Lung (tissue), 12 donors: ENCODE data around the gene CIP2A. TPM values are rescaled to one million over a fixed set of nuclear protein-coding genes. Genes with fewer than 3 reads are reported as not detected.

ENCODE experiments used
- ATAC-seq: fragments of 200-7000 bp; cut with Tn5 transposase; one replicate; pipeline ENCODE4 v1.9.1; 2020; ENCODE audit warnings: moderate number of reproducible peaks; ENCODE audit not compliant: insufficient read depth, low FRiP score
- DNase-seq, 3 donors: peaks; one replicate each; pipeline ENCODE4 v3.0.0-alpha.2; 2013 to 2017
- H3K27ac ChIP-seq, 2 donors: one replicate each; pipeline ENCODE4 v1.5.1; 2013; ENCODE audit warnings: mild to moderate bottlenecking in 2 of 2, moderate library complexity in 2 of 2, control low read depth in 1 of 2, inconsistent platforms in 1 of 2, low read depth in 1 of 2, low read length in 1 of 2
- H3K27me3 ChIP-seq, 3 donors: one replicate each; pipeline ENCODE4 v1.5.1; 2013; ENCODE audit warnings: low read length in 2 of 3; ENCODE audit not compliant: control insufficient read depth in 3 of 3, insufficient read depth in 3 of 3
- H3K36me3 ChIP-seq, 4 donors: one replicate each; pipeline ENCODE4 v1.5.1; 2013; ENCODE audit warnings: low read length in 4 of 4, mild to moderate bottlenecking in 1 of 4, moderate library complexity in 1 of 4; ENCODE audit not compliant: control insufficient read depth in 4 of 4, insufficient read depth in 4 of 4
- H3K4me1 ChIP-seq, 5 donors: one replicate each; pipeline ENCODE4 v1.5.1; 2013; ENCODE audit warnings: low read length in 5 of 5, mild to moderate bottlenecking in 2 of 5, moderate library complexity in 1 of 5; ENCODE audit not compliant: control insufficient read depth in 5 of 5, insufficient read depth in 5 of 5
- H3K4me3 ChIP-seq: one replicate; pipeline ENCODE4 v1.5.1; 2013; ENCODE audit warnings: mild to moderate bottlenecking, control low read depth, moderate library complexity
- H3K9ac ChIP-seq, 2 donors: one replicate each; pipeline ENCODE4 v1.5.1; 2013; ENCODE audit warnings: low read length in 2 of 2, control low read depth in 1 of 2; ENCODE audit not compliant: insufficient read depth in 1 of 2
- H3K9me3 ChIP-seq, 4 donors: one replicate each; pipeline ENCODE4 v1.5.1; 2013; ENCODE audit warnings: low read length in 3 of 4, mild to moderate bottlenecking in 1 of 4, moderate library complexity in 1 of 4; ENCODE audit not compliant: control insufficient read depth in 4 of 4, insufficient read depth in 3 of 4
- WGBS, 2 donors: extraction: QIAGEN DNeasy Blood & Tissue Kit; methylation state at CpG; one replicate each; pipeline ENCODE4 v1.1.7; 2013; 5-methylcytosine and 5-hydroxymethylcytosine counted together
- polyA plus RNA-seq, 2 donors: library from polyadenylated mRNA; stranded (reverse); fragments of 200-250 nt; gene quantifications; one replicate each; pipeline ENCODE4 v1.2.1, GENCODE V29; 2013
- total RNA-seq, 2 donors: library from RNA; depleted of rRNA in 1 of 2; stranded (reverse); fragments of >200 nt in 1 of 2; gene quantifications; one replicate each; pipeline ENCODE4 v1.2.1, GENCODE V29; 2014 to 2021
- TF ChIP-seq, protein P1 (sequence below): IDR thresholded peaks from 2 replicates; pipeline ENCODE4 v1.5.1; 2012; ENCODE audit warnings: mild to moderate bottlenecking; ENCODE audit errors: control extremely low read depth, extremely low read depth
- donor health status: control.
- donor health status: control.
- donor health status: Bipolar disorder and iron deficiency.
- donor health status: healthy.
- donor health status: DM: yes; HTN: yes; CAD: no.

The CIP2A gene
- total and polyA plus RNA-seq, 4 donors = 1.1 to 12.9 (median 2.1) TPM

DNA sequence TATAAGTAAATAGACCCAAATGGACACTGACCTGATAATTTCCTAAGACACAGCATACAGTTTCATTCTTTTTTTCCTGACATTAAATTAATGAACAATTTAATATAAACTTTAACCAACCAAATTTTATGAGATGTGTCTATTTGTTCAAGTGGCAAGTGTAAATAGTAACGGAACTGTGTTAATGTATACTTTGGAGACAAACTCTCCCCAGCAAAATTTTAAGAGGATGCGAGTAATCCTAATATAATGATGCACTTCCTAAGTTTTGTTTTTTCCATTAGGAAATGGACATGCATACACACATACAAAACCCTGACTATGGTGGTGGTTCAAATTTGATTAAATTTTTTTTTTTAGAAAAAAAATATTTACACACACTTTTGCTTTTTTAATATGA is 40.4 kb downstream of the CIP2A start:
- WGBS, 2 donors = 91 to 95% methylated on average over 2 of the region's 2 CpGs
- no peak for DNase-seq

DNA sequence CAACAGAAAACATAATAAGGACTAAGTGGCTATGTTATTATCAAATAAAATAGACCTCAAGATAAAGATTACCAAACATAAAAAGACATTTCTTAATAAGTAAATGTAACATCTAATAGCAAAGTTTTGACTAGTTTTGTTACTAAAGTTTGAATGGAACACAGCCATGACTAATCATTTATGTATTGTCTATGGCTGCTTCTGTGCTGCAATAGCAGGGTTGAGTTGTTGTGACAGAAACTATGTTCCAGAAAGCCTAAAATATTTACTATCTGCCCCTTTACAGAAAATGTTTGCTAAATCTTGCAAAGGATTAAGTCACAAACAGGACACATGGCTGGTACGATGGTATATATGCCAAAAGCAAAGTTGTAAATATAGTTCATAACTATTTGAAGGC is 40.9 kb downstream of the CIP2A start:
- TF ChIP-seq, protein P1, sequence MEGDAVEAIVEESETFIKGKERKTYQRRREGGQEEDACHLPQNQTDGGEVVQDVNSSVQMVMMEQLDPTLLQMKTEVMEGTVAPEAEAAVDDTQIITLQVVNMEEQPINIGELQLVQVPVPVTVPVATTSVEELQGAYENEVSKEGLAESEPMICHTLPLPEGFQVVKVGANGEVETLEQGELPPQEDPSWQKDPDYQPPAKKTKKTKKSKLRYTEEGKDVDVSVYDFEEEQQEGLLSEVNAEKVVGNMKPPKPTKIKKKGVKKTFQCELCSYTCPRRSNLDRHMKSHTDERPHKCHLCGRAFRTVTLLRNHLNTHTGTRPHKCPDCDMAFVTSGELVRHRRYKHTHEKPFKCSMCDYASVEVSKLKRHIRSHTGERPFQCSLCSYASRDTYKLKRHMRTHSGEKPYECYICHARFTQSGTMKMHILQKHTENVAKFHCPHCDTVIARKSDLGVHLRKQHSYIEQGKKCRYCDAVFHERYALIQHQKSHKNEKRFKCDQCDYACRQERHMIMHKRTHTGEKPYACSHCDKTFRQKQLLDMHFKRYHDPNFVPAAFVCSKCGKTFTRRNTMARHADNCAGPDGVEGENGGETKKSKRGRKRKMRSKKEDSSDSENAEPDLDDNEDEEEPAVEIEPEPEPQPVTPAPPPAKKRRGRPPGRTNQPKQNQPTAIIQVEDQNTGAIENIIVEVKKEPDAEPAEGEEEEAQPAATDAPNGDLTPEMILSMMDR = no peak
- ATAC-seq (no peak), DNase-seq (no peak)
- Histone ChIP-seq H3K9me3 (no peaks in the 10 kb centered on the region), H3K9ac (no peak overlapping the region), H3K27me3 (no peaks in the 10 kb centered on the region), H3K27ac (no peak overlapping the region), H3K4me1 (peaks cover 0 to 10% (median 0%) of the 10 kb centered on the region in 5 donors), H3K4me3 (no peak overlapping the region), H3K36me3 (peaks cover 0 to 5% (median 0%) of the 10 kb centered on the region in 4 donors)
- 63 to 72% methylated on average over 1 of the region's 1 CpG for WGBS, 2 donors

More for the DNA sequence above, 40.4 kb downstream of the CIP2A start:
- no peaks in the 10 kb centered on the region for H3K27me3 ChIP-seq
- H3K9me3 ChIP-seq = no peaks in the 10 kb centered on the region
- no peaks in the 10 kb centered on the region for H3K36me3 ChIP-seq
- H3K27ac ChIP-seq = no peak overlapping the region
- peaks cover 0 to 10% (median 0%) of the 10 kb centered on the region in 5 donors for H3K4me1 ChIP-seq
- H3K9ac ChIP-seq = no peak overlapping the region
- H3K4me3 ChIP-seq = no peak overlapping the region
- no peak for ATAC-seq
- TF ChIP-seq, protein P1 = no peak

DNA sequence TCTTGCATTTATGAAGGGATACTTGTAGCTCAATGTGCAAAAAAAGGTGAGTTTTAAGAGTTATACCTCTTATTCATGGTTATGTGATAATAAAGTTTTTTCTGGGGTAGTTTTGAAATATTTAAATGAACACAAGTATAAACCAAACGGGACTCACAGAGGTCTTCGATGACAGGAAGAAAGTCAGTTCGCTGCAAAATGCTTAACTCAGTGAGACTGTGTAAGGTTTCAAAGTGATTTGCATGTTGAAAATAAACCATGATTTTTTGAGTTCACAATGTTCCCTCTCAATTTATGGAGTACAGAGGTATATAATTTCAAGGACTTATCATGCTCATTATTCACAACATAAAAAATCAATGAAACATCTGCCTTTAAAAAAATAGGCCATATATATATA is 42.5 kb downstream of the CIP2A start:
- Histone ChIP-seq H3K9ac (no peak overlapping the region), H3K4me3 (no peak overlapping the region), H3K36me3 (peaks cover 0 to 7% (median 0%) of the 10 kb centered on the region in 4 donors), H3K27me3 (no peaks in the 10 kb centered on the region), H3K27ac (no peak overlapping the region), H3K4me1 (peaks cover 0 to 10% (median 0%) of the 10 kb centered on the region in 5 donors), H3K9me3 (no peaks in the 10 kb centered on the region)
- 63 to 64% methylated on average over 3 of the region's 3 CpGs for WGBS, 2 donors
- ATAC-seq = no peak
- TF ChIP-seq, protein P1 = no peak
- DNase-seq = no peak

- Histone ChIP-seq H3K9me3 (no peaks in the 10 kb centered on the region), H3K36me3 (peaks cover 0 to 7% (median 0%) of the 10 kb centered on the region in 4 donors), H3K27me3 (no peaks in the 10 kb centered on the region), H3K27ac (no peak overlapping the region), H3K4me3 (no peak overlapping the region), H3K4me1 (peaks cover 0 to 10% (median 0%) of the 10 kb centered on the region in 5 donors), H3K9ac (peak overlapping the region in 1 of 2 donors; percentile 36)
- TF ChIP-seq, protein P1 = no peak
- 61 to 79% methylated on average over 1 of the region's 1 CpG for WGBS, 2 donors
- peak in 2 of 3 donors; percentile 62 to 66 for DNase-seq
- ATAC-seq = no peak
Observed at GRCh38 chr3:108546247-108546646, 43.0 kb downstream of the CIP2A start.
